HUDEP-2 (cell line): ENCODE data around the gene FGF21.
"Not testable (repeated sequence)": the region's sequence is repeated elsewhere in the genome, so short reads cannot be mapped to it uniquely, and the experiment has no call there.

Source experiments
- DNase-seq, 76 experiments: peaks; one replicate each; lab custom pipeline; 2025; ENCODE audit not compliant: unreplicated experiment in 76 of 76; lab: John Stamatoyannopoulos, UW

Gene FGF21

GRCh38 chr19:48780631-48781391 is 25.5 kb downstream of the FGF21 start:
- DNase-seq, result peak in 68 of 76 experiments; percentile 29 to 92 (median 72)

DNA sequence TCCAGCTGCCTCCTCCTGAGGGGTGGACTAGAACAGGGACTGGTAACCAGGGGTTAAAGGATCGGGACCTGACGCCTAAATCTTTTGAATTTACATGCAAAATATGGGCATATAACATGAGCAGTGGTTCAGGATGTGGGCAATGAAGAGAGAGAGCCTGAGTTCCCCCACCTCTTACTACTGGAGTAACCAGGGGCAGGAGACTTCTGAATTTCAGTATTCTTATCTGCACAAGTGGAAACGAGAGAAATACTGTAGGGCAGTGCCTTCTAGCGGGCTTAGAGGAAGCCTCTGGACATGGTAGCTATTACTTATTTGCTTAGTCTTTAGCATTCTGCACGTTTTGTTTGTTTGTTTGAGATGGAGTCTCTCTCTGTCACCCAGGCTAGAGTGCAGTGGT is 29.2 kb downstream of the FGF21 start:
- DNase-seq, result peak in 46 of 76 experiments; percentile 9 to 72 (median 44)

DNA sequence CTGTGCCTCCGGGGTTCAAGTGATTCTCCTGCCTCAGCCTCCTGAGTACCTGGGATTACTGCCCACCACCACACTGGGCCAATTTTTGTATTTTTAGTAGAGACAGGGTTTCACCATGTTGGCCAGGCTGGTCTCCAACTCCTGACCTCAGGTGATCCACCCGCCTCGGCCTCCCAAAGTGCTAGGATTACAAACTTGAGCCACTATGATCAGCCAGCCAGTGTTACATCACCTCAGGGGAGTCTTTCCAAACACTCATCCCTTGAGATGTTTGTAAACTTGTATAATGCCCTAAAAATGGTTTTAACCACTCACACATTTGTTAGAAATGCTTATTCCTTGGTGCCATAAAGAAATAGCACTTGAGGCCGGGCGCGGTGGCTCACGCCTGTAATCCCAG is 31.1 kb downstream of the FGF21 start:
- not testable (repeated sequence) for DNase-seq

DNA sequence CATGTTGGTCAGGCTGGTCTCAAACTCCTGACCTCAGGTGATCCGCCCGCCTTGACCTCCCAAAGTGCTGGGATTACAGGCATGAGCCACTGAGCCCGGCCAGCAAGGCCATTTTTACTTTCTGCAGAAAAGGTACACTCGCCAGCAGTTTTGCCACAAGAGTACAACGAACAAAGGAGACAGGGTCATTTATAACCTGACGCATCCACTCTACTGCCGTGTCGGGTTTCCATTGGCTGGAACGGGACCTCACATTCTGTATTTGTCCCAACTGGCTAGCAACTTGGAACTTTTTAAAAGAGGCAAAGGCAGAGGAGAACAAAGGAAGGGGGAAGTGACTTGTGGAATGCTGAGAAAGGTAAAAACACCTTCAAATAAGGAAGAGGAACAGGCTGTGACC is 32.0 kb downstream of the FGF21 start:
- not testable (repeated sequence) for DNase-seq

DNA sequence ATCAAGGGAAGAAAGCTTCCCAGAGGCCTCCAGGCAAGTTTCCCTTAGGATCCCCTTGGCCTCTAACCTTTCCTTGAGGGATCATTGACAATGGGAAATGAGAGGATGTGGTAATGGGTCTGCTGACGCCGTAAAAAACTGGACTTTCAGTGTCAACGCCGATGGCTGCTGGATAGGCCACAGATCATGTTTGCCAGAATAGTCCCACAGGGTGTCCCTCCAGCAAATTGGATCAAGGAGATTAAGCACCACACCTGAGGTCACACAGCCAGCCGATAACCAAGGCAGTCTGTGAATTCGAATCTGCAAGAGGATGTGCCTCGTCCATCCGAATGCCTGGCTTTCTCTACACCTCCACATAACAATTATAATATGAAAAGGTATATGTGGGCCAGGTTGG is 37.9 kb downstream of the FGF21 start:
- DNase-seq, result no peak

DNA sequence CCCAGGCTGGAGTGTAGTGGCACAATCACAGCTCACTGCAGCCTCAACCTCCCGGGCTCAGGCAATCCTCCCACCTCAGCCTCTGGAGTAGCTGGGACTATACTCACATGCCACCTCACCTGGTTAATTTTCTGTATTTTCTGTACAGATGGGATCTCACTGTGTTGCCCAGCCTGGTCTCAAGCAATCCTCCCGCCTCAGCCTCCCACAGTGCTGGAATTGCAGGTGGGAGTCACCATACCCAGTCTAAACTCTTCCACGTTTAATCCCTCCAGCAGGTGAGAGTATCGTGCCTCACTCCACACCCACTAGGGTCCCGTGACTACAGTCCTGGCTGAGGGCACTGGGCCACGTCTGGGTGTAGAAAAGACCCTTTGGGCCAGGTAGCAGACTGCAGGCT is 39.0 kb downstream of the FGF21 start:
- DNase-seq, result no peak

- DNase-seq, result peak in 73 of 76 experiments; percentile 50 to 96 (median 87)
Observed at GRCh38 chr19:48795055-48795684, 39.8 kb downstream of the FGF21 start.

DNA sequence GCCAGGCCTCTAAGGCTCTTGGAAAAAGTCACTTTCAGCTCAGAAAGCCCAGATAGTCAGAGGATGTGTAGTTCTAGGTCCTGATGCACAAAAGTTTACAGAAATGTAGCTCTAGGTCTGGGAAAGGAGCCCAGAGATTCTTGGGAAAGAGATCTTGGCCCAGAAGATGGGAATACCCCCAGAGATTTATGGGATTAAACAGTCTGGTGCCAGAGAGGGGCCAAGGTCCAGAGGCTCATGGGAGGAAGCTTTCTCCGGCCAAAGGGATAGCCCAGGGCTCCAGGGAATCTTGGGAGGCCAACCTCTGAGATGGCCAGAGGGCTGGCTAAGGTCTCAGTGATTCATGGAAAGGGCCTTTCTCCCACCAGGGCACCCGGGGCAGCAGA is 40.4 kb downstream of the FGF21 start:
- DNase-seq, result no peak

DNA sequence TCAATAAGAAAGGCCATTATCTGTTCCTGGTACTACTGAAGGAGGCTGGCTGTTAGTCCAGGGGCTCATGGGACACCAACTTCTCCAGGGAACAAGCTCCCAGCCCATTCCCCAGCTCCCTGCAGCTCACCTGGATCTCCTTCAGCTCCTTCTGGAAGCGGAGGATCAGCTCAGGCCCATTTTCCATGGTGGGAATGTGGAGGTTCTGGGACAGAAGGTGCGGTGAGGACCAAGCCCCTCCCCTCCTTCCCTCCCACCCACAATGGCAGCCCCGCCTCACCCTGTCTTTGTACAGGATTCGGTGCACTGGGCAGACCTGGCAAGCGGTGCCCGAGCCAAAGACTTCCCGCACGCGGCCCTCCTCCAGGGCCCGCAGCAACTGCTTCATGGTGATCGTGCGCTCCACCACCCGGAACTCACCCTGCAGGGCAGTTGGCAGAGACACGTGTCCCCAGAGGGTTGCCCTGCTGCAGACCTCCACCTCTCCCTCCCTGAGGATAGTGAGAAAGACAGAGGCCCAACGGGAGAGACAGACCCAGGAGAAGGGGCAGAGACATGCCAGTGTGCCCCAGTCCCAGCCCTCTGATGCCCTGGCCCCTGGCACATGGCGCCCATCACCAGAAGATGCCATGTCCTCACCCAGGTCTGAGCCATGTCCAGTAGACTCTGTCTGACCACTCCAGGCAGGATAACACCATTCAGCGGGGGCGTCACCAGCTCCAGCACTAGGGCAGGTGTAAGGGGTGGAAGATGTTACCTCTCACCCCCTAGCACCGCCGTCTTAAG is 41.2 kb downstream of the FGF21 start:
- DNase-seq, result no peak

GRCh38 chr19:48797103-48797502 is 41.8 kb downstream of the FGF21 start:
- DNase-seq, result no peak

- DNase-seq, result no peak
Observed at GRCh38 chr19:48798937-48799336, 43.6 kb downstream of the FGF21 start.

DNA sequence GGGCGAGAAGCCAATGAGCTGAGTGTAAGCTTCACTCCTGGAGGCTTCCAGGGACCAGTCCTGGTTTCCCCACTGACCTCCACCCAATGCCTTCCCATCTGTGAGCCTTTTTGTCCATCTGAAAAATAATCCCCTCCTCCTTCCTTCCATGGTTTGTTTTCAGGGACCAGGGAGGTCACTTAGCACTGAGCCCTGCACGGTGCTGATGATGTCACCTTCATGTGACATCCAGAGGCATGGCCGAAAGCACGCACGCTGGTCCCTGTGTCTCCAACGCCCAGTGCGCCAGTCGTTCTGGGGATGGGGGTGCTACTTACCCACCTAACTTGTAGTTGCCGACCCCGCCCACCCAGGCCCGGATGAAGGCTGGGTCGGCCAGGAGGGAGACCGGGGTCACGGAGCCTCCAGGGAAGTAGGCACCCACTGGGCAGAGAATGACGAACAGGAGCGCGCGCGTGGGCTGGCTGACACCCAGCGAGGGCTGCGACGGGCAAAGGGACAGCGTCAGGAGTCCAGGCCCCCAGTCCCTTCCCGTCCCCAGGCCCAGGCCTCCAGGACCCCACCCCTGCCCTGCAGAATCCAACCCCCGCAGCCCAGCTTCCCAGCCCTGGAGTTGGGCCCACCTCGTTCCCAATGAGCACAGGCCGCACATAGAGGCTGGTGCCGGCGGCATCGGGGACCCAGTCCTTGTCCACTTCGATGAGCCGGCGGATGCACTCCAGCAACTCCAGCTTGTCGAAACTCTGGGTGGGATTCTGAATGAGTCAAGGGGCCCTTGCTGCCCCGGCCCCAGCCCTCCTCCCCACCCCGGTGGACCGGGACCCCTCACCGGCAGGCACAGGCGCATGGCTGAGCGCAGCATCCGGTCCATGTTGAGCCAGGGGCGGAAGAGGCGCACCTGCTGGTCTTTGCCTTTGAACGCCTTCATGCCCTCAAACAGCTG is 44.3 kb downstream of the FGF21 start:
- no peak for DNase-seq

- no peak for DNase-seq
Observed at GRCh38 chr19:48802623-48803022, 47.3 kb downstream of the FGF21 start.

- DNase-seq, result no peak
Observed at GRCh38 chr19:48804496-48804895, 49.2 kb downstream of the FGF21 start.

DNA sequence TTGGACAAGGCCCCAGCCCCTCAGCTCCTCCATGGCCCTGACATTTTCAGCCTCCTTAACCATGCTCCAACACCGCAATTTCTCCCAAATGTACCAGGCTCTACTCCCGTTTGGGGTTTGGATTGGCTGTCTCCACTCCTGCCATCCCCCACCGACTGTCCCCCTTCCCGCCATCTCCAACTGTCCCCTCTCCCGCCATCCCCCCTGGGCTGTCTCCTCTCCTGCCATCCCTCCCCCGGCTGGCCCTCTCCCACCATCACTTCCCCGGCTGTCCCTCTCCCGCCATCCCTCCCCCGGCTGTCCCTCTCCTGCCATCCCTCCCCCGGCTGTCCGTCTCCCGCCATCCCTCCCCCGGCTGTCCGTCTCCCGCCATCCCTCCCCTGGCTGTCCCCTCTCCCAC is 50.1 kb downstream of the FGF21 start:
- no peak for DNase-seq

- peak in 31 of 76 experiments; percentile 6 to 80 (median 43) for DNase-seq
Observed at GRCh38 chr19:48806518-48806817, 51.1 kb downstream of the FGF21 start.

DNA sequence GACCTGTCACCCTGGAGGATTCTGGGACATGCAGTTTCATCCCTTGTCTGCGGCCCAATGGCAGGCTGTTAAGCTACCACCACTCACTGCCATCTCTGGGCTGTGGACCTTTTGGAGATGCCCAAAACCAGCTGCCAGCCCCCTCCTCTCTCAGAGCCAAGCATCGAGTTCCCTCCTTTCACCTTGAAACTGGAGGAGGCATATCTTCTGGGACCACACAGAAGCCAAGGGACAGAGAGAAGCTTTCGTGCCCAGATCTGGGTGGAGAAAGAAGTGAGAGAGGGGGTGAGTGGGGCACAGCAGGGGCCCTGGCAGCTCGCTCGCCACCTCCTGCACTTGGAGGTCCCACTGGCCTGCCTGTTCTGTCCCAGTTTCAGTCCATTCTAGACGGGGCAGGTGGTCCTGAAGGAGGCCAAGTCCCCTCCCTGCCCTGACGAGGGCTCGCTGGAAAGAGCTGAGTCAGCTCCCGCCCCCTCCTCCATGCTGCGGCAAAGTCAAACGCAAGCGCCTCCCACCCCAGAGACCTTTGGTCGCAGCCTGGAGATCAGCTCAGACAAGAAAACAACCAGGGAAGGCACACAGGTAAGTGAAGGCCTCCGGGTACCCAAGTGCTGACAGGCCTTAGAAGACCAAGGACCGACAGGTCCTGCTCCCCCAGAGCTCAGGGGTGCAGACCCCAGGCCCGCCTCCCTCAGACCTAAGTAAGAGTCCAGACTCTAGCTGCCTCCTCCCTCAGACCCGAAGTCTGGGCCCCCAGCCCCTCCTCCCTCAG is 51.7 kb downstream of the FGF21 start:
- DNase-seq, result peak in 20 of 76 experiments; percentile 20 to 73 (median 42)

DNA sequence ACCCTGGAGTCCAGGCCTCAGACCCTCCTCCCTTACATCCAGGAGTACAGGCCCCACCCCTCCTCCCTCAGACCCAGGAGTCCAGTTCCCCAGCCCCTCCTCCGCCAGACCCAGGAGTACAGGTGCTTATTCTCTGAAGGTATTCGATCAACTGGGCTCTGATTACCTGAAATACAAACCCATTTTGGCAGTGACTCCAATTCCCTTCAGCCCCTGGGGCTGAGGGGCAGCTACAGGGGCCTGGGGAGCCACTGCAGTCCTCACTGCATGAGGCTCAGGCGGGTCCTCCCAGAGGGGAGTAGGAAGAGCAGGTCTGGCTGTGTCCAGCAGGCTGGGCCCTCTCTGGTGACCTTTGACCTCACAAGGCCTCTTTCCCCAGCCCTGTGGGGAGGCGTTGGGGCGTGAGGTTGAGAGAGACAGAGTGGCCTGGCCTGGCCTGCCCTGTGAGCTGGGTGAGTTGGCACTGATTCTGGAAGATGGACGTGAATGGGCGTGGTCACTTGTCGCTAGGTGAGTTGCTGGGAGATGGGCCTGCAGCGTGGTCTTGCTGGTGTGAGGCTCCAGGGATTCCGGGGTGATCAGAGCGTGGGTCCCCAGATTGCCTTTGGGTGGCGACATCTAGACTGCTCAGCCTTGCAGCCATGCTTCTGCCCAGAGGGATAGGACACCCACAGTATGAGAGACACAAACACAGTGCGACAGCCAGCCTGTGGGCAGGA is 52.4 kb downstream of the FGF21 start:
- peak in 26 of 76 experiments; percentile 5 to 44 (median 28) for DNase-seq
